GM19099 (cell line): ENCODE results near the gene VTCN1.

Source experiments
- POLR2A ChIP-seq: IDR thresholded peaks from 3 replicates; pipeline ENCODE4 v1.6.1; 2011; ENCODE audit warnings: low read depth; ENCODE audit not compliant: insufficient read length; ENCODE audit errors: extremely low read depth

VTCN1 gene, protein sequence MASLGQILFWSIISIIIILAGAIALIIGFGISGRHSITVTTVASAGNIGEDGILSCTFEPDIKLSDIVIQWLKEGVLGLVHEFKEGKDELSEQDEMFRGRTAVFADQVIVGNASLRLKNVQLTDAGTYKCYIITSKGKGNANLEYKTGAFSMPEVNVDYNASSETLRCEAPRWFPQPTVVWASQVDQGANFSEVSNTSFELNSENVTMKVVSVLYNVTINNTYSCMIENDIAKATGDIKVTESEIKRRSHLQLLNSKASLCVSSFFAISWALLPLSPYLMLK

DNA sequence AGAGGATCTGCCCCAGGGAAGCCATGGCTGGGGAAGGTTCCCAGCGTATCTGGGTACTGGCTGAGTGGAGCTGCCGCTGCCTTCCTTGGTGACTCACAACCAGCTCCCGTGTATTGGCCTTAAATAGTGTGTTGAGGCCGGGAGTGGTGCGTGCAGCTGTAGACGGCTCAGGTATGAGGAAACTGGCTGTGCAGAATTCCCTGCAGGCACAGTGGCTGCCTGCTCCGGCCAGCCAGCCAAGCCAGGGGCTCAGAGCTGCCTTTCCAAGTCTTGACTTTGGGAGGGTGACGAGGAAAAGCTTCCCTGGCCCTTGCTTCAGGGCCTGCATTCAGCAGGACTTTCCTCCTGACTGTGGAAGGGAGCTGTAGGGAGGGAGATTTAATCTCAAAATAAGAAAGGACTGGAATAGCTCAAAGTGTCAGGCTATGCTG lies at the start of gene VTCN1:
VTCN1 (minus strand) TSS at position 97 of the 431 bp plus-strand sequence; CDS start at position 25, 72 bp downstream.
- TF ChIP-seq POLR2A: no peak

DNA sequence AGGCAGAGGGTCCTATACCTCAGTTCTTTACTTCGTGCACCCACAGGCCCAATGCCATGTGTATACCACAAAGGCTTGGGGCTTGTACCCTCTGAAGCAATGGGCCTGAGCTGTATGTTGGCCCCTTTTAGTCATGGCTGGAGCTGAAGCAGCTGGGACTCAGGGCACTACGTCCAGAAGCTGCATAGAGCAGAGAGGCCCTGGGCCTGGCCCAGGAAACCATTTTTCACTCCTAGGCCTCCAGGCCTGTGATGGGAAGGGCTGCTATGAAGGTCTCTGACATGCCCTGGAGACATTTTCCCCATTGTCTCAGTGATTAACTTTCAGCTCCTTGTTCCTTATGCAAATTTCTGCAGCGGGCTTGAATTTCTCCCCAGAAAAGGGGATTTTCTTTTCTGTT lies 48.1 kb upstream of the VTCN1 start:
- no peak for TF ChIP-seq POLR2A

- TF ChIP-seq POLR2A: no peak
Measured at GRCh38 chr1:117257291-117257690, 46.6 kb upstream of the VTCN1 start.

DNA sequence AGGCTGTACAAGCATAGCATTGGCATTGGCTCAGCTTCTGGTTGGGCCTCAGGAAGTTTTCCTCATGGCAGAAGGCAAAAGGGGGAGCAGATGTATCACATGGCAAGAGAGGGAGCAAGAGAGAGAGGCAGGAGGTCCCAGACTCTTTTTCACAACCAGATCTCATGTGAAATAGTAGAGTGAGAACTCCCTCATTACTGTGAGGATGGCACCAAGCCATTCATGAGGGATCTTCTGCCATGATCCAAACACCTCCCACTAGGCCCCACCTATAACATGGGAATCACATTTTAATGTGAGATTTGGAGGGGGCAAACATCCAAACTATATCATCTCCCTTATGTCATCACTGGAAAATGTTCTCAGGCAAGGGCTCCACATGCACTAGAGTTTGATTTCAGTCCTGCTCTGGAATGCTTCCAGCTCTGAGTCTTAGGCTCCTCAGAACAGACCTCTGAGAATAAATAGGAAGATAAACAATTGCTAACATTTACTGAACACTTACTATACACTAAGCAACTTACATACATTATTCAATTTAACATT lies 39.4 kb upstream of the VTCN1 start:
- TF ChIP-seq POLR2A: no peak

DNA sequence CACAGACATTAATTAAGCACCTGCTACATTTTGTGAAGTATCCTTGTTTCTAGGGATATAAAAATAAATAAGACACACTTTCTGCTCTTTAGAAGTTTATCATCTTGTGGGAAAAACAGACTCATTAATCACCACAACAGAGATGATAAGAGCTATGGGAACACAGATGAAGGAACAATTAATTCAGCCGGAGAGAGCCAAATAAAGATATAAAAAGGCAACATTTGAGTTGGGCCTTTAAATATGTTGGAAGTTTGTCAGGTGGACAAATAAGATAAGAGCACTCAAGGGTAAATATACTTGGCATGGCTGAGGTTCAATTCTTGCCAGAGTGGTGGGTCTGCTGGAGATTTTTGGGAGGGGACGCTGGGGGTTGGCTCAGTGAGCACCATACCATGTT lies 34.2 kb upstream of the VTCN1 start:
- TF ChIP-seq POLR2A: no peak

GRCh38 chr1:117244306-117244705 lies 33.6 kb upstream of the VTCN1 start:
- TF ChIP-seq POLR2A: no peak

DNA sequence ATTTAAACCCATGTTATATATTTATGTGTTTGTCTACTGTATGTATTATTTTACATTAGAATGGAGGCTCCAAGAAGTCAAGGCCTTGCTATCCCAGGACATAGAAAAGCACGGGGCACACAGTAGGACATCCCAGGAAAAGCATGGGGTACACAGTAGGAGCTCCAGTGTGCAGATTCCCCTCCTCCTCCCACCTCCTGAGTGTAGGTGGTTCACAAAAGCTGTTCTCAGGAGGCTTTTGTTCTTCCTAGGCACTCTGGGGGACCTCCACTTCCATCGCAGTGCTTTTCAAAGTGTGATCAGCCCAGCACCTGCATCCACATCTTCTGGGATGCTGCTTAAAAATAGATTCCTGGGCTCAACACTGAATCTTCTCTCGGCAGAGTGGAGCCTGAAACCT lies 30.8 kb upstream of the VTCN1 start:
- TF ChIP-seq POLR2A: no peak

DNA sequence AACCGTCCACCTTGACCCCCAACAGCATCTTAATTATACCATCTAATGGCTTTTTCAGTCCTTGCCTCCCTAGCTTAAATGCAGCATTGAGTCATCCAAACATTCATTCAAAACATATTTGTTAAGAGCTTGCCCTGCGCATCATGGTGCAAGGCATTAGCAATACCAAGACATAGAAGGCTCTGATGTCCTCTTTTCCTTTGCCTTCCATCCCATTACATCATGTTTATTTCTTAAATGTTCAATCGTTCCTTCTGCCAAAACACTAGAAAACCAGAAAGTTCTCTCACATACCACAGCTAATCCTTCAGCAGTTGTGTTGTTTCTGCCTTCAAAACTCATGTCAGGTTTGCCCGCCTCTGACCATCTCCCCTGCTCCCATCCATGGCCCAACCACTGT lies 29.8 kb upstream of the VTCN1 start:
- TF ChIP-seq POLR2A: no peak

DNA sequence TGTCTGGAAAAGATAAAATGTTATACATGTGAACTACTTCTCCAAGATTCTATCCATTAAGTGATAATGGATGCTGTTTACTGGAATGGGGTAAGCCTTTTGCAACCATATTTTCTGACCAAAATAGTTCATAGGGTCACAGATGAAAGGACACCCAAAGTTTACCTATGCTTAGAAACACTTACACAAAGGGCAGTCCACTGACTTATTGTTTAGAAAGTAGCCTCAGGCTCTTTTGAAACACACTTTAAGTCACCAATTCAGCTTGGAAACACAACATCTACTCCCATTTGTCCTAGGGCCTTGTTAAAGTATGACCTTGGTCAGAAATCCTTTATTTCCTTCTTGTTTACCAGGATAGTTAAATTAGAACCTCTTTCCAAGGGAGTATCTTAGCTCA lies 28.7 kb upstream of the VTCN1 start:
- TF ChIP-seq POLR2A: no peak

- TF ChIP-seq POLR2A: no peak
Measured at GRCh38 chr1:117237726-117238381, 27.1 kb upstream of the VTCN1 start.

DNA sequence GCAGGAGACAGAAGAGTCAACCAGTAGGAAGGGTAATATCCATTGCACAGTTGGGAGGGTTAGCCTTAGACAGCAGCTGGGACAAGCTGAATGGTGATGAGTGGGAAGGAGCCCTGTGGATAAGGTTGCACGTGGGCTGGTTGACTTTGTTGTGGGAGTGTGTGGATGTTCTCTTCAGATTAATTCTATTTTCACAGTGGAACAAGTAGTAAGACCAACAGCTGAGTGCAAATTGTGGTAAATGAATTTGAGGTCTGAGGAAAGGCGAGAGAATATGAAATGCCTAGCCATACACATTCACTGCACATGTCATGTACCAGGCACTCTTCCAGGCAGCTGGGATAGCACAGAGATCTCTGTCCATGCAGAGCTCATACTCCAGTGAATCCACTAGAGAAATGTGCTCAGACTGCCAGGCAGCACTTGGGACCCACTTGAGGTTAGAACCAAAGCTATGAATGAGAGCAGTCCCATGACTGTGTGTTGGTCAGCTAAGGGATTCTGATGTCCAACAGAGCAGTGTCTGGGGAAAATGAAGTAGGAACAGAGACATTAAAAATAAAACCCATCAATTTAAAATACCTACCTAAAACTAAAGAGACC lies 25.2 kb upstream of the VTCN1 start:
- TF ChIP-seq POLR2A: no peak

- no peak for TF ChIP-seq POLR2A
Measured at GRCh38 chr1:117232531-117232930, 21.8 kb upstream of the VTCN1 start.

GRCh38 chr1:117231748-117232373 lies 21.1 kb upstream of the VTCN1 start:
- TF ChIP-seq POLR2A: no peak

DNA sequence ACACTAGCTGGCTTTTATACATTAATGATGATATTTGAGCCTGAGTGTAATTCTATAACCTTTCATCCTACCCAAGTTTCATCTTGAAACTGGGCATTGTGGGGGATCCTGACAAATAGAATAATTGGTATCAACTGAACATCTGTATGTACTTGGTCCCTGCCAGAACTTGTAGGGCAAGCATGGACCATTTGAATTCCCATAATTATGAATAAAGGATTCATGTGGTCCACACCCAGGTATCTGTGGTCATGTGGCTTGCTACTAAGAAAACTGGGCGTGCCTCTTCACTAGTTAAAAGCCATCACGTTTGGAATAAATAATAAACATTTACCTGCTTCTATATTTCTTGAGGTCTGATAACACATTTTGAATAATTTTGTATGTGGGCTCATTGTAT lies 20.6 kb upstream of the VTCN1 start:
- no peak for TF ChIP-seq POLR2A

GRCh38 chr1:117229217-117229616 lies 18.5 kb upstream of the VTCN1 start:
- TF ChIP-seq POLR2A: no peak
